Upper lobe of left lung (tissue), 4 donors: Measurements from ENCODE around the gene NAV2.

Source experiments
- CTCF ChIP-seq, 6 experiments: fragments of 450-650 bp in 4 of 6; fragments of 200-600 bp in 2 of 6; sonication (generic) in 2 of 6; IDR thresholded peaks; one replicate each; pipeline ENCODE4 v1.5.1; 2016 to 2019; ENCODE audit warnings: antibody characterized with exemption in 6 of 6
- POLR2A ChIP-seq, 4 donors: fragments of 450-650 bp; IDR thresholded peaks; one replicate each; pipeline ENCODE4 v1.5.1; 2016 to 2017; ENCODE audit warnings: antibody characterized with exemption in 4 of 4, mild to moderate bottlenecking in 2 of 4

GRCh38 chr11:20078846-20079245, 366.2 kb downstream of the NAV2 start:
- TF ChIP-seq CTCF (IDR thresholded peaks at IDR 0.05) (no peak), POLR2A (IDR thresholded peaks at IDR 0.05) (no peak)
